Large intestine (tissue), 3 donors: ENCODE results near the gene RASSF7. TPM values are rescaled to one million over a fixed set of nuclear protein-coding genes. Genes with fewer than 3 reads are reported as not detected.
A peak's percentile ranks its signal among the peaks of the same experiment; 100 is the strongest.

Source experiments
- DNase-seq, 2 donors: peaks; one replicate each; pipeline versions ENCODE4 v3.0.0 to v3.0.0-alpha.2; 2013
- H3K27ac ChIP-seq: one replicate; pipeline ENCODE4 v1.5.1; 2013; ENCODE audit warnings: low read length
- H3K27me3 ChIP-seq: 2 replicates; pipeline ENCODE4 v1.6.1; 2013; ENCODE audit warnings: low read length; ENCODE audit not compliant: control insufficient read depth, insufficient read depth
- H3K36me3 ChIP-seq: 2 replicates; pipeline ENCODE4 v1.6.1; 2013; ENCODE audit warnings: low read length; ENCODE audit not compliant: control insufficient read depth, insufficient read depth
- H3K4me1 ChIP-seq: one replicate; pipeline ENCODE4 v1.6.1; 2013; ENCODE audit warnings: low read length; ENCODE audit not compliant: control insufficient read depth, insufficient read depth
- H3K4me3 ChIP-seq: one replicate; pipeline ENCODE4 v1.5.1; 2013; ENCODE audit warnings: low read length
- H3K9me3 ChIP-seq: one replicate; pipeline ENCODE4 v1.6.1; 2013; ENCODE audit warnings: mild to moderate bottlenecking, low read depth, low read length, moderate library complexity; ENCODE audit not compliant: control insufficient read depth
- WGBS: methylation state at CpG from one replicate; pipeline ENCODE4 v1.1.5; 2013; ENCODE audit warnings: low lambda C conversion rate; ENCODE audit not compliant: insufficient coverage; 5-methylcytosine and 5-hydroxymethylcytosine counted together
- polyA plus RNA-seq: library from polyadenylated mRNA; unstranded; fragments of 120-200 nt; gene quantifications from one replicate; pipeline ENCODE4 v1.2.1, GENCODE V29; 2013

Gene RASSF7
- polyA plus RNA-seq, 1 donor, result 45.4 TPM

DNA sequence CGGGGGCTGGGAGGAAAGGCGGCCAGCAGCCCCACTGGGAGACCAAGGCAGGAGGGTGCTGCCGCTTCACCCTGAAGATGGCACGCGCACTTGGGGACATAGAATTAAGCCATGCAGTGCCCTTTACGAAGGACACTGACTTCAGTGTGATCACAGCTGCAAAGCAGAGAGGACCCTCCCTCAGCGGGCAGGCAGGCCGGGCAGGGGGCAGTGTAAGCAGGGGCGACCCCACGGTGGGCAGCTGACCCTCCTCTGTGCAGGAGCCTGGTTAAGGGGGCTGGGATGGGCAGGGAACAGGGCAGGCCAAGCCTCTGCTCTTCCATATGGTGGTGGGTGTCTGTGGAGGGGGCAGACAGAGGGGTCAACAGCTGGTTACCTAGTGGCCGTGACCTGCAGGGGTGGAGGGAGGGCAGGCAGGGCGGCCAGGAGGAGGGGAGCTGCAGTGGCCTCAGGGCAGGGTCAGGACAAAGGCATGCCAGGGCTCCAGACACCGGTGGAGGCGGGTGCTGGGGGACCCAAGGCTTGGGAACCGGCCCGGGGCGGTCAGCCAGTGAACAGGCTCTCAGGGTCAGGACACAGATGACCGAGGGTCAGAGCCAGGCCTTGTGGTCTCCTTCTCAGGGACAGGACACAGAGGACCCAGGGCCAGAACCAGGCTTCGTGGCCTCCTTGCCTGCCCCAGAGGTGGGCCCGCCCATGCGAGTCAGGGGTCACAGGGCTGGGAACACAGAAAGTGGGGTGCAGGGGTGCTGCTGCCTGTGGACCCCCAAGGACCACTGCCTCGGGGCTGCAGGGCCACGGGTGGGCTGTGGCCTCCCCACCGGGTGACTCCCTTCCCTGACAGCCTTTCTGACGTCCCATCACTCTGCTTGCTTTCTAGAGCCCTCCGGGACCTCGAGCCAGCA is 7.4 kb upstream of the RASSF7 start:
- H3K4me1 ChIP-seq, result peaks cover 9% of the 10 kb centered on the region
- WGBS, result no CpG with 5 or more reads among the region's 27 CpGs
- H3K27ac ChIP-seq, result no peak overlapping the region
- peaks cover 46% of the 10 kb centered on the region for H3K27me3 ChIP-seq
- DNase-seq, result no peak
- H3K4me3 ChIP-seq, result no peak overlapping the region
- H3K9me3 ChIP-seq, result peaks cover 5% of the 10 kb centered on the region
- H3K36me3 ChIP-seq, result no peaks in the 10 kb centered on the region

DNA sequence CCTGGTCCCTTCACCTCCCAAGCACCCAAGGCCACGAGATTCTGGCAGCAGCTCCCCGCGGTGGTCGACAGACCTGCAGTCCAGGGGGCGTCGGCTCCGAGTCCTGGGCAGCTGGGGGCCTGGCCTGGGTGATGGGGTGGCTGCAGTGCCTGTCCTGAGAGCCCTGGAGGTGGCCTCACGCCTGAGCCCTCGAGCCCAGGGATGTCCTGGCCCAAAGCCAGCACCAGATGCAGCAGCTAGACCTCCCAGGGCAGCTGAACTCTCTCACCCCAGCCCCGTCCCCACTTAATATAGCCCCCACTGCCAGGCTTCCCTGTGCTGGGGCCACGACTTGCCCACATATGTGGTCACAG is 6.8 kb upstream of the RASSF7 start:
- DNase-seq, result no peak
- WGBS, result no CpG with 5 or more reads among the region's 11 CpGs
- no peak overlapping the region for H3K27ac ChIP-seq
- peaks cover 51% of the 10 kb centered on the region for H3K27me3 ChIP-seq
- peaks cover 10% of the 10 kb centered on the region for H3K4me1 ChIP-seq
- no peaks in the 10 kb centered on the region for H3K36me3 ChIP-seq
- peaks cover 5% of the 10 kb centered on the region for H3K9me3 ChIP-seq
- H3K4me3 ChIP-seq, result no peak overlapping the region

DNA sequence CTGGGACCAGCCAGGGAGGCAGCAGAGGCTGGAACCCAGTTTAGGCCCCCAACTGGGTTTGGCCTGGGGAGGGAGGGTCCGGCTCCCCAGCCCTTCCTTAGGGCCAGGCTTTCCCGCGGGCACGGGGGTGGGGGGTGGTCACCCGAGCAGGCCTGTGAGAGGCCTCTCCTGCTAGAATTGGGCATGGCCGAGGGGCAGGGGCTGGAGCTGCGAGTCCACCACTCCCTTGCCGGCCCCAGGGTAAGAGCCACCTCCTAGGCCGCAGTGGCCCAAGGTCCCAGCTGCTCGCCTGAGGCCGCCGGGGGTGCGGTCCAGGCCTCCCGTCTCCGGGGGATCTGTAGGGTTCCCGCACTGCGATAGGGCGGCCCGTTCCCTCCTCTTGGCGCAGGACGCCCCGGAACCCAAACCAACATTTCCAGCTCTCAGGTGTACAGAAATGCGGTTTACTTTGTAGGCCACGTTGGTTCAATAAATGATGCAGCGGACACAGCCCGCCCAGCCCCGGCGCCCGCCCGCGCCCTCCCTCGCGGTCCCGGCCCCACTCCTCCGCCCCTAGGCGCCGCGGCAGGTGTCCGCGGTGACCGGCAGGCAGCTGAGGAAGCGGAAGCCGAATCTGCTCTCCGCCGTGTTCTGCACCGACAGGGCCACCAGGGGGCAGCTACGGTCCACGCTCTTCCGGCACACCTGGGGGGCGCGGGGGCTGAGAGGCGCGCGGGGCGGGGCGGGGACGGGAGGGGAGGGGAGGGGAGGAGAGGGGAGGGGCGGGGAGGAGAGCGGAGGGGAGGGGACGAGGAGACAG is 6.1 kb upstream of the RASSF7 start:
- peaks cover 51% of the 10 kb centered on the region for H3K27me3 ChIP-seq
- H3K27ac ChIP-seq, result no peak overlapping the region
- H3K9me3 ChIP-seq, result peaks cover 5% of the 10 kb centered on the region
- H3K36me3 ChIP-seq, result no peaks in the 10 kb centered on the region
- peak in 1 of 2 donors; percentile 63 for DNase-seq
- peak overlapping the region; percentile 28 for H3K4me3 ChIP-seq
- no CpG with 5 or more reads among the region's 60 CpGs for WGBS
- peaks cover 16% of the 10 kb centered on the region for H3K4me1 ChIP-seq

DNA sequence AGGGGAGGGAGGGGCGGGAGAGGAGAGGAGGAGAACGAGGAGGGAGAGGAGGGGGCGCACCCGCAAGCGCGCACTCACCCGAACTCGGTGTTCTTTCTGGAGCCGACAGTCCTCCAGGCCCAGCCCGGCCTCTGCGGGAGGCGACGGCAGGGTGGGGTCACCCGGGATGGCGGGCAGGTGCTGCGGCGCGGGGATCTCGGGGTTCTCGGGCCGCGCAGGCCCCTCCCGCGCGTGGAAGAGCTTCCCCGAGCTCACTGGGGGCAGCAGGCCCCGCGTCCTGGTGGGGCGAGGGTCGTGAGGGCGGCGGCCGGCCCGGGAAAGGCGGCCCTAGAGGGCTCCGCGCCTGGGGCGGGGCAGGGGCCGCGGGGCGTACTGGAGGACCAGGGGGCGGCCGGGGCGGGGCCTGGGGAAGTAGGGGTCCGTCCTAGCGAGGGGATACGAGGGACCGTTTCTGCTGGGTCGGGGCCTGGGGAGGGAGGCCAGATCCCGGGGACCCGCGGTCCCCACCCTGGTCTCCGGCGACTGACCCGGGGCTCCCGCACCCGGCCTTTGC is 5.5 kb upstream of the RASSF7 start:
- H3K4me3 ChIP-seq, result no peak overlapping the region
- DNase-seq, result no peak
- peaks cover 5% of the 10 kb centered on the region for H3K9me3 ChIP-seq
- H3K4me1 ChIP-seq, result peaks cover 22% of the 10 kb centered on the region
- H3K27ac ChIP-seq, result no peak overlapping the region
- H3K27me3 ChIP-seq, result peaks cover 56% of the 10 kb centered on the region
- H3K36me3 ChIP-seq, result no peaks in the 10 kb centered on the region
- no CpG with 5 or more reads among the region's 57 CpGs for WGBS

DNA sequence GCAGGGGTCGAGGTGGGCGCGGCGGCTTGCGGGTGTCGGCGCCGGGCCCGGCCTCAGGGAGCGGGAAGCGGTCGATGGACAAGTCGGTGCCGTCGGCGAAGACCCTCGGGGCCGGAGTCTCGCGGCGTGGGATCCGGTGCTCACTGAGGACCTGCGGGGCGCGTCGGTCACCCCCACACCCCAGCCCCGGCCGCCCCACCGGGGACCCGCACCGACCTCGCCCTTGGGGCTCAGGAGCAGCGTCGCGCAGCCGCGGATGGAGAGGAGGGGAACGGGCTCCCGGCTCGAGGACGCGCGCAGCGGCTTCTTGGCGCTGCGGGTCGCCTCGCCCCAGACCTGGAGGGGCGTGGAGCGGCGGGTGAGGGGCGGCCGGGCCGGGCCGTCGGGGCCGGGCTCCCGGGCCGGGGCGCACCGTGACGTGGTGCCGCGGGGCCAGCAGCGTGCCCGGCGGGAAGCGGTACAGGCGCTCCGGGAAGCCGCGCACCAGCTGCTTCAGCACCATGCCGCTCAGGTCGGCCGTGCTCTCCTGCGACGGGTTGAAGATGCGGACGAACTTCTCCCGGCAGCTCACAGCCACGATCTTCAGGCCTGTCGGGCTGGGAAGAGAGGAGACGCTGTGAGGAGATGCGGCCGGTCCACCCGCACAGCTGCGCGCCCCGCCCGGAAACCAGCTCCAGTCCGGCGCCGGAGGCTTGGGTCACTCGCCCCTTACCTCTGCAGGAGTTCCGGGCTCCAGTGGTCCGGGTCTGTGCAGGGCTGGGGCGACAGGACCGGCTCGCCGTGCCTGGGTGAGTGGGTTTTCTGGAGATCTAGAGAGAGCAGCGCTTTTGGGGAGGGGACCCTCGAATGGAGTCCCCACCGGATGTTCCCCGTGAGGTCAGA is 4.7 kb upstream of the RASSF7 start:
- Histone ChIP-seq H3K27me3 (peaks cover 57% of the 10 kb centered on the region), H3K4me3 (no peak overlapping the region), H3K27ac (no peak overlapping the region), H3K36me3 (no peaks in the 10 kb centered on the region), H3K9me3 (peaks cover 5% of the 10 kb centered on the region), H3K4me1 (peaks cover 22% of the 10 kb centered on the region)
- peak in 1 of 2 donors; percentile 41 for DNase-seq
- WGBS, result no CpG with 5 or more reads among the region's 104 CpGs

DNA sequence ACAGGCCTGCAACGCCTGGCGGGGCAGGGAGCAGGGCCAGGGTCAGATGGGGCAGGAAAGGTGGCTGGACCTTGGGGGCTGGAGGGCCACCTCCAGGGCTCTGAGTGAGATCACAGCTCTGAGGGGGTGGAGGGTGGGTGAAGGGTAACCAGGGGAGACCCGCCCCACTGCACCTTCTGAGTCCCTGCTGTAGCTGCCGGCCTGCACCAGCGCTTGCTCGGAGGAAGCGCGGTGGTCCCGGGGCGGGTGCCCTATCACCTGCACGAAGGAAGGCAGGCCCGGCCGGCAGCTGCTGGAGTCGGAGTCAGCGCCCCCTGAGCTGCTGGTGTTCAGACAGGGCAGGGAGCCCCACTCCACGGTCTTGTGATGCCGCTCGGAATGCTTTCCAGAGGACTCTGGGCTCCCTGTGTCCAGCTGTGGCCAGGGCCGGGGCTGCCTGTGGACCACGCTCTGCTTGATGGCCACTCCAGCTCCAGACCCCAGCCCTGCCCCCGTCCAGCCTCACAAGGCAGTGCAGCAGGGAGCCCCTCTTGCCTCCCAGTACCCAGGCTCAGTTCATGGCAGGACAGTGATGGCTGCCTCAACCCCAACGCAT is 4.0 kb upstream of the RASSF7 start:
- no peak overlapping the region for H3K4me3 ChIP-seq
- H3K27me3 ChIP-seq, result peaks cover 57% of the 10 kb centered on the region
- no peak for DNase-seq
- peaks cover 24% of the 10 kb centered on the region for H3K4me1 ChIP-seq
- H3K36me3 ChIP-seq, result no peaks in the 10 kb centered on the region
- H3K27ac ChIP-seq, result no peak overlapping the region
- no CpG with 5 or more reads among the region's 22 CpGs for WGBS
- peaks cover 5% of the 10 kb centered on the region for H3K9me3 ChIP-seq

DNA sequence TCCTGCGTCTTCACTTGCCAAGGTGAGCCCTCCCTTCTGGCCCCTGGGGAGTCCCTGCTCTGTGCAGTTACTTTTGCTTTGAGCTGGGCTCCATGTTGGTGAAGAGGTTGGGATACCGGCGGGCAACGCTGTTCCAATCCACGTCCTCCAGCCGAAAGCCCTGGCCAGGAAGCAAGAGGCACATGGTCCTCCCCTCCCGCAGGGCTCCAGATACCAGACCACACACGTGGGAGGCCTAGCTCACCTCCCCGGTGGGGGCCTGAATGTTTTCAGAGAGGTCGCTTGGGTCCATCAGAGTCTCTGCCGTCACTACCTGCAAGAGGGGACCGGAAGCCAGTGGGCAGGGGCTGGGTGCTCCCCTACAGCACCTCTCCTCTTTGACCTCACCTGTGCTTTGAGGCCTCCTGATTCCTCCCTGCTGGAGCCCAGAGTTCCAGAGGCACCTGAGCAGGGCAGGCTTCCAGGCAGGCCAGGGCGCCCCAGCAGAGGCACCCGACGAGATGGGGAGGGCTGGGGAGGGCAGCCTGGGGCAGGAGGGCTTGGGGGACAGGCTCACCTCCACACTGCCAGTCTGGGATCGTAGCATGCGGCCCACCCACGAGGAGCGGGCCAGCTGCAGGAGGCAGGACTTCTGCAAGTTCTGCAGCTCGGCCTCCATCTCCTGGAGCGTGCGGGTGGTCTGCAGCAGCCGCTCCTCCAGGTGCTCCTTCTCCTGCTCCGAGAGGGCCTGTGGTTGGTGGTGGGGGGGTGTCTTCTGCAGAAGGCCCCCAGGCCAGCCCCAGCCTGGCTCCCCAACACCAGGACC is 3.2 kb upstream of the RASSF7 start:
- peaks cover 6% of the 10 kb centered on the region for H3K36me3 ChIP-seq
- H3K4me3 ChIP-seq, result no peak overlapping the region
- no CpG with 5 or more reads among the region's 24 CpGs for WGBS
- DNase-seq, result no peak
- H3K27ac ChIP-seq, result no peak overlapping the region
- H3K27me3 ChIP-seq, result peaks cover 57% of the 10 kb centered on the region
- peaks cover 32% of the 10 kb centered on the region for H3K4me1 ChIP-seq
- peaks cover 5% of the 10 kb centered on the region for H3K9me3 ChIP-seq

DNA sequence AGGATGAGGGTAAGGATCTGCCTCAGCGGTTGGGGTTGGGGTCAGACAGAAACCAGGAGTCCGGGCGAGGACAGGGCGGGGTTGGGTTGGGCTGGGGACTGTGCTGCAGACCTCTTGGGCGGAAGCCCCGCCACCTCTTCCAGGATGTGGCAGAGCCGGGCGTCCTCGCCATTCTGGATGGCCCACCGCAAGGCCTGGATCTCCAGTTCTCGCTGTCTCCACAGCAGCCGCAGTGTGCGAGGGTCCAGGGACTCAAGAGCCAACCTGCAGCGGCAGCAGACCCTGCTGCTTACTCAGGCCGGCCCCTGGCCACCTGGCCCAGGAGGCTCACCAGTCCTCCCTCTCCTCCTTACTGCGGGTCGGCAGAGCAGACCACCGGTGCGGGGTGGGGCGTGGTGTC is 2.3 kb upstream of the RASSF7 start:
- DNase-seq, result no peak
- Histone ChIP-seq H3K36me3 (peaks cover 16% of the 10 kb centered on the region), H3K27ac (no peak overlapping the region), H3K9me3 (peaks cover 5% of the 10 kb centered on the region), H3K27me3 (peaks cover 55% of the 10 kb centered on the region), H3K4me1 (peaks cover 32% of the 10 kb centered on the region), H3K4me3 (no peak overlapping the region)
- no CpG with 5 or more reads among the region's 20 CpGs for WGBS

DNA sequence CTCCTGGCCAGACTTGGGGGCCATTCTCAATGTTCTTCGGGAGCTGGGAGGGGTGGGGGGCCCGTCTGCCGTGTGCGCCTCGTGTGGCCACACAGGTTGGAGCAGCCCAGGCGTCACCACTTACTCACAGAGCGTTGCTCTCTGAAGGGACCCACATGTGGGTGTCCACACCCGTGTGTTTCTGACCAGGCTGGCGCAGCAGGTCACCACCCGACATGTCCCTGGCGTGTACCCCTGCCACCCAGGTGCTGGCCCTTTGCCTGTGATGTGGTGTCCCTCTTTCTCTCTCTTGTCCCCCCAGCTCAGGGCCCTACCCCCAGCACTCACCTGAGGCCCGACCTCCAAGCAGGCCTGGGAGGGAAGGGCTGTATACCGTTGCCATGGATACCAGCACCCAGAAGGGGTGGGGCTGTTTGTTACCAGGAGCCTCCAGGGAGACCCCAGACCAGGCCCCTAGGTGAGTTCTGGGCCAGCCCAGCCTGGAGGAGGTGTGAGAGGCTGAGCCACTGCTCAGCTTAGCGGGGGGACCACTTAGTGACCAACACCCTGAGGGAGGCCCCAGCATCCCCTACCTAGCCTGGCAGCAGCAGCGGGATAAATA is 1.6 kb upstream of the RASSF7 start:
- Histone ChIP-seq H3K4me3 (no peak overlapping the region), H3K36me3 (peaks cover 22% of the 10 kb centered on the region), H3K27me3 (peaks cover 49% of the 10 kb centered on the region), H3K27ac (no peak overlapping the region), H3K9me3 (peaks cover 5% of the 10 kb centered on the region), H3K4me1 (peaks cover 29% of the 10 kb centered on the region)
- WGBS, result no CpG with 5 or more reads among the region's 15 CpGs
- no peak for DNase-seq
